ENCODE measurements around the gene TM4SF20. TPM values are rescaled to one million over a fixed set of nuclear protein-coding genes. Genes with fewer than 3 reads are reported as not detected.

The TM4SF20 gene
- total and polyA plus RNA-seq, 2 experiments from 2014 or later = not detected

DNA sequence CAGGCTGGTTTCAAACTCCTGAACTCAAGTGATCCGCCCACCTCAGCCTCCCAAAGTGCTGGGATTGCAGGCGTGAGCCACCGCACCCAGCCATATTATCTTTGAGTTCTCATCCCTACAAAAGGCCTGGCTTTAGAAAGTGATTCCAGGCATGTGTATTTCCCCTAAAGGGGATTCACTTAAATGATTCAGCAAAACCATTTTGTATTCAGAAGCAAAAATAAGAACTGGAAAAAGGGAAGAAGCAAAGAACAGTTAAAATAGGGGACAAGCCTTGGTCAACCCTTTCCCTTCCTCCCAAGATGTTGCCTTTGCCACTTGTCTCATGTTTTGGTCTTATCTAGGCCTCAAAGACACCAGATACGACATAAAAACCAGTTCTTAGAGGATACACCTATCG lies 10.5 kb downstream of the TM4SF20 start (continued):
- TF ChIP-seq, protein P1, sequence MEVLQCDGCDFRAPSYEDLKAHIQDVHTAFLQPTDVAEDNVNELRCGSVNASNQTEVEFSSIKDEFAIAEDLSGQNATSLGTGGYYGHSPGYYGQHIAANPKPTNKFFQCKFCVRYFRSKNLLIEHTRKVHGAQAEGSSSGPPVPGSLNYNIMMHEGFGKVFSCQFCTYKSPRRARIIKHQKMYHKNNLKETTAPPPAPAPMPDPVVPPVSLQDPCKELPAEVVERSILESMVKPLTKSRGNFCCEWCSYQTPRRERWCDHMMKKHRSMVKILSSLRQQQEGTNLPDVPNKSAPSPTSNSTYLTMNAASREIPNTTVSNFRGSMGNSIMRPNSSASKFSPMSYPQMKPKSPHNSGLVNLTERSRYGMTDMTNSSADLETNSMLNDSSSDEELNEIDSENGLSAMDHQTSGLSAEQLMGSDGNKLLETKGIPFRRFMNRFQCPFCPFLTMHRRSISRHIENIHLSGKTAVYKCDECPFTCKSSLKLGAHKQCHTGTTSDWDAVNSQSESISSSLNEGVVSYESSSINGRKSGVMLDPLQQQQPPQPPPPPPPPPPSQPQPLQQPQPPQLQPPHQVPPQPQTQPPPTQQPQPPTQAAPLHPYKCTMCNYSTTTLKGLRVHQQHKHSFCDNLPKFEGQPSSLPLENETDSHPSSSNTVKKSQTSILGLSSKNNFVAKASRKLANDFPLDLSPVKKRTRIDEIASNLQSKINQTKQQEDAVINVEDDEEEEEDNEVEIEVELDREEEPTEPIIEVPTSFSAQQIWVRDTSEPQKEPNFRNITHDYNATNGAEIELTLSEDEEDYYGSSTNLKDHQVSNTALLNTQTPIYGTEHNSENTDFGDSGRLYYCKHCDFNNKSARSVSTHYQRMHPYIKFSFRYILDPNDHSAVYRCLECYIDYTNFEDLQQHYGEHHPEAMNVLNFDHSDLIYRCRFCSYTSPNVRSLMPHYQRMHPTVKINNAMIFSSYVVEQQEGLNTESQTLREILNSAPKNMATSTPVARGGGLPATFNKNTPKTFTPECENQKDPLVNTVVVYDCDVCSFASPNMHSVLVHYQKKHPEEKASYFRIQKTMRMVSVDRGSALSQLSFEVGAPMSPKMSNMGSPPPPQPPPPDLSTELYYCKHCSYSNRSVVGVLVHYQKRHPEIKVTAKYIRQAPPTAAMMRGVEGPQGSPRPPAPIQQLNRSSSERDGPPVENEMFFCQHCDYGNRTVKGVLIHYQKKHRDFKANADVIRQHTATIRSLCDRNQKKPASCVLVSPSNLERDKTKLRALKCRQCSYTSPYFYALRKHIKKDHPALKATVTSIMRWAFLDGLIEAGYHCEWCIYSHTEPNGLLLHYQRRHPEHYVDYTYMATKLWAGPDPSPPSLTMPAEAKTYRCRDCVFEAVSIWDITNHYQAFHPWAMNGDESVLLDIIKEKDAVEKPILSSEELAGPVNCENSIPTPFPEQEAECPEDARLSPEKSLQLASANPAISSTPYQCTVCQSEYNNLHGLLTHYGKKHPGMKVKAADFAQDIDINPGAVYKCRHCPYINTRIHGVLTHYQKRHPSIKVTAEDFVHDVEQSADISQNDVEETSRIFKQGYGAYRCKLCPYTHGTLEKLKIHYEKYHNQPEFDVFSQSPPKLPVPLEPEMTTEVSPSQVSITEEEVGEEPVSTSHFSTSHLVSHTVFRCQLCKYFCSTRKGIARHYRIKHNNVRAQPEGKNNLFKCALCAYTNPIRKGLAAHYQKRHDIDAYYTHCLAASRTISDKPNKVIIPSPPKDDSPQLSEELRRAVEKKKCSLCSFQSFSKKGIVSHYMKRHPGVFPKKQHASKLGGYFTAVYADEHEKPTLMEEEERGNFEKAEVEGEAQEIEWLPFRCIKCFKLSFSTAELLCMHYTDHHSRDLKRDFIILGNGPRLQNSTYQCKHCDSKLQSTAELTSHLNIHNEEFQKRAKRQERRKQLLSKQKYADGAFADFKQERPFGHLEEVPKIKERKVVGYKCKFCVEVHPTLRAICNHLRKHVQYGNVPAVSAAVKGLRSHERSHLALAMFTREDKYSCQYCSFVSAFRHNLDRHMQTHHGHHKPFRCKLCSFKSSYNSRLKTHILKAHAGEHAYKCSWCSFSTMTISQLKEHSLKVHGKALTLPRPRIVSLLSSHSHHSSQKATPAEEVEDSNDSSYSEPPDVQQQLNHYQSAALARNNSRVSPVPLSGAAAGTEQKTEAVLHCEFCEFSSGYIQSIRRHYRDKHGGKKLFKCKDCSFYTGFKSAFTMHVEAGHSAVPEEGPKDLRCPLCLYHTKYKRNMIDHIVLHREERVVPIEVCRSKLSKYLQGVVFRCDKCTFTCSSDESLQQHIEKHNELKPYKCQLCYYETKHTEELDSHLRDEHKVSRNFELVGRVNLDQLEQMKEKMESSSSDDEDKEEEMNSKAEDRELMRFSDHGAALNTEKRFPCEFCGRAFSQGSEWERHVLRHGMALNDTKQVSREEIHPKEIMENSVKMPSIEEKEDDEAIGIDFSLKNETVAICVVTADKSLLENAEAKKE (CRISPR knock-in tag; IDR thresholded peaks at IDR 0.05) = no peak
- TF ChIP-seq EZH2 (IDR thresholded peaks at IDR 0.05; ENCODE audit: low read depth, unreplicated experiment) = no peak
- no peak for TF ChIP-seq JUNB (IDR thresholded peaks at IDR 0.05; ENCODE audit: unreplicated experiment)
- no peak for TF ChIP-seq POLR2AphosphoS5 (IDR thresholded peaks at IDR 0.05; ENCODE audit: low read depth)
- no peak for TF ChIP-seq EZH2phosphoT487 (IDR thresholded peaks at IDR 0.05; ENCODE audit: unreplicated experiment)
- no peak for TF ChIP-seq ZNF114 (CRISPR knock-in tag; IDR thresholded peaks at IDR 0.05)

DNA sequence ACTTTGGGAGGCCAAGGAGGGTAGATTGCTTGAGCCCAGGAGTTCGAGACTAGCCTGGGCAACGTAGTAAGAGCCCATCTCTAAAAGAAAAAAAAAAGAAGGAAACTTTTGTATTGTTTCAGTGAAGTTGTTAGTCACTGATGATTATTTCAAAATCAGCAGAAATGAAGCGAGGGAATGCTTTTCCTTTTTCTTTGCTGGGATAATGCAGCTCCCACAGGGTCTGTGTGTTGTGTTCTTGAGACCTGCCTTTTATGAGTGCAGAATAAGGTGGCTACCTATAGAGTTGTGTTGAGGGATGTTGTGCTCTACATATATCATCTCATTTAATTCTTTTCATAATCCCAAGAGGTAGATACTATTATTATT lies 11.7 kb downstream of the TM4SF20 start:
- DNase-seq (ENCODE audit: low spot score) (no peak), ATAC-seq (no peak)
- H3K4me1 ChIP-seq (ENCODE audit: insufficient read depth) = no peaks in the 10 kb centered on the region
- no peaks in the 10 kb centered on the region for H3K79me2 ChIP-seq (replicated peaks; ENCODE audit: insufficient read depth)
- H2AFZ ChIP-seq = no peak overlapping the region
- Mint-ChIP-seq H3K36me3 (ENCODE audit: low read depth) (no peaks in the 10 kb centered on the region), H3K4me3 (no peak overlapping the region), H3K4me1 (no peaks in the 10 kb centered on the region), H3K9me3 (no peaks in the 10 kb centered on the region; the same call in 2 of the 3 replicates), H3K27ac (no peak overlapping the region), H3K27me3 (ENCODE audit: insufficient read depth, low read depth, poor library complexity) (no peaks in the 10 kb centered on the region)
- H3K9me2 ChIP-seq (ENCODE audit: insufficient read depth) = no peaks in the 10 kb centered on the region
- no peaks in the 10 kb centered on the region for H4K20me1 ChIP-seq (replicated peaks; ENCODE audit: insufficient read depth)
- H3K27ac ChIP-seq (ENCODE audit: low read depth) = no peak overlapping the region
- H3K4me3 ChIP-seq = no peak overlapping the region
- no peaks in the 10 kb centered on the region for H3K36me3 ChIP-seq (ENCODE audit: insufficient read depth)
- no peak overlapping the region for H3K4me2 ChIP-seq
- no peaks in the 10 kb centered on the region for H3K27me3 ChIP-seq (ENCODE audit: insufficient read depth)
- no peaks in the 10 kb centered on the region for H3F3A ChIP-seq (replicated peaks; ENCODE audit: low read depth)
- TF ChIP-seq, protein P2, sequence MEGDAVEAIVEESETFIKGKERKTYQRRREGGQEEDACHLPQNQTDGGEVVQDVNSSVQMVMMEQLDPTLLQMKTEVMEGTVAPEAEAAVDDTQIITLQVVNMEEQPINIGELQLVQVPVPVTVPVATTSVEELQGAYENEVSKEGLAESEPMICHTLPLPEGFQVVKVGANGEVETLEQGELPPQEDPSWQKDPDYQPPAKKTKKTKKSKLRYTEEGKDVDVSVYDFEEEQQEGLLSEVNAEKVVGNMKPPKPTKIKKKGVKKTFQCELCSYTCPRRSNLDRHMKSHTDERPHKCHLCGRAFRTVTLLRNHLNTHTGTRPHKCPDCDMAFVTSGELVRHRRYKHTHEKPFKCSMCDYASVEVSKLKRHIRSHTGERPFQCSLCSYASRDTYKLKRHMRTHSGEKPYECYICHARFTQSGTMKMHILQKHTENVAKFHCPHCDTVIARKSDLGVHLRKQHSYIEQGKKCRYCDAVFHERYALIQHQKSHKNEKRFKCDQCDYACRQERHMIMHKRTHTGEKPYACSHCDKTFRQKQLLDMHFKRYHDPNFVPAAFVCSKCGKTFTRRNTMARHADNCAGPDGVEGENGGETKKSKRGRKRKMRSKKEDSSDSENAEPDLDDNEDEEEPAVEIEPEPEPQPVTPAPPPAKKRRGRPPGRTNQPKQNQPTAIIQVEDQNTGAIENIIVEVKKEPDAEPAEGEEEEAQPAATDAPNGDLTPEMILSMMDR (conservative IDR thresholded peaks at IDR 0.05; ENCODE audit: low read depth in 2 of 2) = no peak
- TF ChIP-seq, protein P3, sequence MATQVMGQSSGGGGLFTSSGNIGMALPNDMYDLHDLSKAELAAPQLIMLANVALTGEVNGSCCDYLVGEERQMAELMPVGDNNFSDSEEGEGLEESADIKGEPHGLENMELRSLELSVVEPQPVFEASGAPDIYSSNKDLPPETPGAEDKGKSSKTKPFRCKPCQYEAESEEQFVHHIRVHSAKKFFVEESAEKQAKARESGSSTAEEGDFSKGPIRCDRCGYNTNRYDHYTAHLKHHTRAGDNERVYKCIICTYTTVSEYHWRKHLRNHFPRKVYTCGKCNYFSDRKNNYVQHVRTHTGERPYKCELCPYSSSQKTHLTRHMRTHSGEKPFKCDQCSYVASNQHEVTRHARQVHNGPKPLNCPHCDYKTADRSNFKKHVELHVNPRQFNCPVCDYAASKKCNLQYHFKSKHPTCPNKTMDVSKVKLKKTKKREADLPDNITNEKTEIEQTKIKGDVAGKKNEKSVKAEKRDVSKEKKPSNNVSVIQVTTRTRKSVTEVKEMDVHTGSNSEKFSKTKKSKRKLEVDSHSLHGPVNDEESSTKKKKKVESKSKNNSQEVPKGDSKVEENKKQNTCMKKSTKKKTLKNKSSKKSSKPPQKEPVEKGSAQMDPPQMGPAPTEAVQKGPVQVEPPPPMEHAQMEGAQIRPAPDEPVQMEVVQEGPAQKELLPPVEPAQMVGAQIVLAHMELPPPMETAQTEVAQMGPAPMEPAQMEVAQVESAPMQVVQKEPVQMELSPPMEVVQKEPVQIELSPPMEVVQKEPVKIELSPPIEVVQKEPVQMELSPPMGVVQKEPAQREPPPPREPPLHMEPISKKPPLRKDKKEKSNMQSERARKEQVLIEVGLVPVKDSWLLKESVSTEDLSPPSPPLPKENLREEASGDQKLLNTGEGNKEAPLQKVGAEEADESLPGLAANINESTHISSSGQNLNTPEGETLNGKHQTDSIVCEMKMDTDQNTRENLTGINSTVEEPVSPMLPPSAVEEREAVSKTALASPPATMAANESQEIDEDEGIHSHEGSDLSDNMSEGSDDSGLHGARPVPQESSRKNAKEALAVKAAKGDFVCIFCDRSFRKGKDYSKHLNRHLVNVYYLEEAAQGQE (IDR thresholded peaks at IDR 0.05; ENCODE audit: unreplicated experiment) = no peak
- TF ChIP-seq, protein P4, sequence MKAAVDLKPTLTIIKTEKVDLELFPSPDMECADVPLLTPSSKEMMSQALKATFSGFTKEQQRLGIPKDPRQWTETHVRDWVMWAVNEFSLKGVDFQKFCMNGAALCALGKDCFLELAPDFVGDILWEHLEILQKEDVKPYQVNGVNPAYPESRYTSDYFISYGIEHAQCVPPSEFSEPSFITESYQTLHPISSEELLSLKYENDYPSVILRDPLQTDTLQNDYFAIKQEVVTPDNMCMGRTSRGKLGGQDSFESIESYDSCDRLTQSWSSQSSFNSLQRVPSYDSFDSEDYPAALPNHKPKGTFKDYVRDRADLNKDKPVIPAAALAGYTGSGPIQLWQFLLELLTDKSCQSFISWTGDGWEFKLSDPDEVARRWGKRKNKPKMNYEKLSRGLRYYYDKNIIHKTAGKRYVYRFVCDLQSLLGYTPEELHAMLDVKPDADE (IDR thresholded peaks at IDR 0.05) = no peak
